Gastrocnemius medialis (tissue), 4 donors: ENCODE data around the gene FMN2. TPM values are rescaled to one million over a fixed set of nuclear protein-coding genes. Genes with fewer than 3 reads are reported as not detected.
"Not testable (repeated sequence)": the region's sequence is repeated elsewhere in the genome, so short reads cannot be mapped to it uniquely, and the experiment has no call there.

Source experiments
- ATAC-seq, 2 donors: fragments of 150-250 bp; one replicate each; pipeline ENCODE4 v1.9.1; 2016
- DNase-seq, 2 donors: peaks; one replicate each; pipeline ENCODE4 v3.0.0-alpha.2; 2019
- H3K27ac ChIP-seq, 4 donors: fragments of 200-600 bp; sonication (generic); 1 replicate in 1 of 4; 2 replicates in 3 of 4; pipeline ENCODE4 v1.5.1; 2016 to 2018; ENCODE audit warnings: mild to moderate bottlenecking in 2 of 4, moderate library complexity in 1 of 4
- H3K27me3 ChIP-seq, 3 donors: fragments of 200-600 bp; sonication (generic) in 2 of 3; 1 replicate in 1 of 3; 2 replicates in 2 of 3; pipeline versions ENCODE4 v1.5.1 to v1.6.0; 2016 to 2019; ENCODE audit warnings: mild to moderate bottlenecking in 1 of 3, moderate library complexity in 1 of 3
- H3K36me3 ChIP-seq, 2 donors: fragments of 200-600 bp; sonication (generic) in 1 of 2; one replicate each; pipeline ENCODE4 v1.5.1; 2017 to 2018
- H3K4me1 ChIP-seq, 2 donors: fragments of 200-600 bp; sonication (generic) in 1 of 2; one replicate each; pipeline ENCODE4 v1.5.1; 2016 to 2017; ENCODE audit warnings: mild to moderate bottlenecking in 2 of 2
- H3K4me3 ChIP-seq, 4 donors: fragments of 200-600 bp; sonication (generic) in 3 of 4; 1 replicate in 1 of 4; 2 replicates in 3 of 4; pipeline ENCODE4 v1.5.1; 2016 to 2019; ENCODE audit warnings: mild to moderate bottlenecking in 2 of 4
- H3K9me3 ChIP-seq, 3 donors: fragments of 200-600 bp; sonication (generic) in 2 of 3; 1 replicate in 1 of 3; 2 replicates in 2 of 3; pipeline ENCODE4 v1.5.1; 2016 to 2019
- POLR2A ChIP-seq, 2 donors: fragments of 450-650 bp; IDR thresholded peaks; one replicate each; pipeline ENCODE4 v1.6.1; 2017; ENCODE audit warnings: antibody characterized with exemption in 2 of 2, mild to moderate bottlenecking in 2 of 2, moderate library complexity in 2 of 2
- in situ Hi-C, 4 donors: fragments of 200-750 bp; cut with MboI; loops; one replicate each; pipeline versions ENCODE4 v1.15.0 to v1.8.0; 2017; ENCODE audit warnings: low sequenced_read_pairs in 4 of 4
- intact Hi-C: fragments of 100-400 bp; cut with DNase I; formaldehyde crosslinking; loops from one replicate; pipeline ENCODE4 v1.15.1; 2023; ENCODE audit warnings: low total_unique reads
- total RNA-seq, 4 donors: library from RNA; depleted of rRNA; stranded (reverse); fragments of >200 nt; gene quantifications; one replicate each; pipeline versions ENCODE4 v1.1.0 to v1.2.3, GENCODE V29; 2016
- TF ChIP-seq, protein P1 (sequence below), 5 experiments: fragments of 450-650 bp in 3 of 5; fragments of 200-600 bp in 2 of 5; sonication (generic) in 2 of 5; IDR thresholded peaks in 4 of 5; conservative IDR thresholded peaks in 1 of 5; 1 replicate in 4 of 5; 2 replicates in 1 of 5; pipeline ENCODE4 v1.5.1; 2016 to 2019; ENCODE audit warnings: antibody characterized with exemption in 5 of 5, mild to moderate bottlenecking in 3 of 5, moderate library complexity in 3 of 5

The FMN2 gene
- total RNA-seq, 4 donors from 2014 or later: 0.51 TPM; not detected in 3

DNA sequence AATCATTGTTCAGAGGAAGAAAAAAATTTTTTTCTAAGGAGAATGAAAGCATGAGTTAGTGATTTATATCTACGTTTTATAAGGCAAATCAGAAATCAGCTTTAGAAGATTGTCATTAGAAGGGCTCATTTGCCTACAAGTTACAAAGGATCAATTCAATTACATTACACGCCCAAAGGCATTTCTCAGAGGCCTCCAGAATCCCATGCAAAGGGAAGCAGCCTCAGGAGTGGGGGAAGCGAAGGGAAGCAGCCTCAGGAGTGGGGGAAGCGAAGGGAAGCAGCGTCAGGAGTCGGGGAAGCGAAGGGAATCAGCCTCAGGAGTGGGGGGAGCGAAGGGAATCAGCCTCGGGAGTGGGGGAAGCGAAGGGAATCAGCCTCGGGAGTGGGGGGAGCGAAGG lies 314.1 kb downstream of the FMN2 start:
- DNase-seq: no peak
- no peak overlapping the region for H3K4me3 ChIP-seq
- H3K27ac ChIP-seq: no peak overlapping the region
- no peaks in the 10 kb centered on the region for H3K36me3 ChIP-seq
- ATAC-seq: no peak
- H3K27me3 ChIP-seq: no peaks in the 10 kb centered on the region
- TF ChIP-seq POLR2A (IDR thresholded peaks at IDR 0.05): no peak
- TF ChIP-seq, protein P1, sequence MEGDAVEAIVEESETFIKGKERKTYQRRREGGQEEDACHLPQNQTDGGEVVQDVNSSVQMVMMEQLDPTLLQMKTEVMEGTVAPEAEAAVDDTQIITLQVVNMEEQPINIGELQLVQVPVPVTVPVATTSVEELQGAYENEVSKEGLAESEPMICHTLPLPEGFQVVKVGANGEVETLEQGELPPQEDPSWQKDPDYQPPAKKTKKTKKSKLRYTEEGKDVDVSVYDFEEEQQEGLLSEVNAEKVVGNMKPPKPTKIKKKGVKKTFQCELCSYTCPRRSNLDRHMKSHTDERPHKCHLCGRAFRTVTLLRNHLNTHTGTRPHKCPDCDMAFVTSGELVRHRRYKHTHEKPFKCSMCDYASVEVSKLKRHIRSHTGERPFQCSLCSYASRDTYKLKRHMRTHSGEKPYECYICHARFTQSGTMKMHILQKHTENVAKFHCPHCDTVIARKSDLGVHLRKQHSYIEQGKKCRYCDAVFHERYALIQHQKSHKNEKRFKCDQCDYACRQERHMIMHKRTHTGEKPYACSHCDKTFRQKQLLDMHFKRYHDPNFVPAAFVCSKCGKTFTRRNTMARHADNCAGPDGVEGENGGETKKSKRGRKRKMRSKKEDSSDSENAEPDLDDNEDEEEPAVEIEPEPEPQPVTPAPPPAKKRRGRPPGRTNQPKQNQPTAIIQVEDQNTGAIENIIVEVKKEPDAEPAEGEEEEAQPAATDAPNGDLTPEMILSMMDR (IDR thresholded peaks at IDR 0.05 in 4 of 5, conservative IDR thresholded peaks at IDR 0.05 in 1 of 5): no peak
- in situ Hi-C loops (no loop called here), intact Hi-C loops (no loop called here)
- no peaks in the 10 kb centered on the region for H3K9me3 ChIP-seq
- no peaks in the 10 kb centered on the region for H3K4me1 ChIP-seq

DNA sequence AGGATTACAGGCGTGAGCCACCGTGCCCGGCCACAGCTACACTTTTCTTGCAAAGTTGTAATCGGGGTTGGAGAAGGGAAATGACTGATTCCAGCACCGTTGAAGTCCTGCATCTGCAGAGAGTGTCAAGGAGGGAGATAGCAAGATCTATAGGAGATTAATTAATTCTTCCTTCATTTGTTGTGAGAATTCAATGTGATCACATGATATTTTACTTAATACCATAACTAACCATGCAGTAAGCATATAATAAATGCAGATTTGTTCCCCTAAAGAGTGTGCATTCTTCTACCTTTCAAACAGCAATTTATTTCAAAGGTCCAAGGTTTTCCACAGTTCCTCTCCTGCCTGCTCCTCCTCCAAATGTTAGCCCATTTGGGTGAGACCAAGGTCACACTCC lies 315.7 kb downstream of the FMN2 start:
- TF ChIP-seq POLR2A (IDR thresholded peaks at IDR 0.05): no peak
- TF ChIP-seq, protein P1 (IDR thresholded peaks at IDR 0.05 in 4 of 5, conservative IDR thresholded peaks at IDR 0.05 in 1 of 5): no peak
- no peaks in the 10 kb centered on the region for H3K9me3 ChIP-seq
- no peaks in the 10 kb centered on the region for H3K36me3 ChIP-seq
- intact Hi-C loops: no loop called here
- no peaks in the 10 kb centered on the region for H3K27me3 ChIP-seq
- in situ Hi-C loops: no loop called here
- DNase-seq: no peak
- H3K4me1 ChIP-seq: no peaks in the 10 kb centered on the region
- ATAC-seq: no peak
- no peak overlapping the region for H3K27ac ChIP-seq
- H3K4me3 ChIP-seq: no peak overlapping the region

DNA sequence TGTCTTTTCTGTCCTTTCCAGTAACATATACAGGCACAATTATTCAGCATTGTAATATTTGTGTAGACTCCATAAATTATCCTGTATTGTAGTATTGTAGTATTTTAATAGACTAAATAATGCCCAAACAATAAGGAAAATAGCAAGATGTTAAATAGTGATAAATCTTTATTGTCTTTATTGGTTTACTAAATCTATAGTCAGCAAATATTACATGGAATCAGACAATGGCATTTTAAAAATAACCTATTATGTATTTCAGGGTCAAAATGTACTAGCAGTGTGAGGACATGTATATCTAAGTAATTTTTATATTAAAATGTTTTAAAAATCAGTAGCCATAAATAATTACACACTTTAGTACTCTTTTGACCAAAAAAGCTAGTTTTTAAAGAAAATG lies 317.9 kb downstream of the FMN2 start:
- H3K9me3 ChIP-seq: no peaks in the 10 kb centered on the region
- no peaks in the 10 kb centered on the region for H3K27me3 ChIP-seq
- no peaks in the 10 kb centered on the region for H3K36me3 ChIP-seq
- H3K4me1 ChIP-seq: no peaks in the 10 kb centered on the region
- no peak overlapping the region for H3K4me3 ChIP-seq
- intact Hi-C loops: no loop called here
- no peak for DNase-seq
- H3K27ac ChIP-seq: no peak overlapping the region
- ATAC-seq: no peak
- TF ChIP-seq POLR2A (IDR thresholded peaks at IDR 0.05): no peak
- TF ChIP-seq, protein P1 (IDR thresholded peaks at IDR 0.05 in 4 of 5, conservative IDR thresholded peaks at IDR 0.05 in 1 of 5): no peak
- in situ Hi-C loops: no loop called here

GRCh38 chr1:240413732-240414131 lies 322.0 kb downstream of the FMN2 start:
- no peaks in the 10 kb centered on the region for H3K36me3 ChIP-seq
- no peak for DNase-seq
- H3K27ac ChIP-seq: no peak overlapping the region
- TF ChIP-seq, protein P1 (IDR thresholded peaks at IDR 0.05 in 4 of 5, conservative IDR thresholded peaks at IDR 0.05 in 1 of 5): no peak
- TF ChIP-seq POLR2A (IDR thresholded peaks at IDR 0.05): no peak
- in situ Hi-C loops: no loop called here
- no peaks in the 10 kb centered on the region for H3K9me3 ChIP-seq
- no peaks in the 10 kb centered on the region for H3K27me3 ChIP-seq
- no peaks in the 10 kb centered on the region for H3K4me1 ChIP-seq
- intact Hi-C loops: no loop called here
- ATAC-seq: no peak
- no peak overlapping the region for H3K4me3 ChIP-seq

- Histone ChIP-seq H3K4me1 (no peaks in the 10 kb centered on the region), H3K27ac (no peak overlapping the region), H3K36me3 (no peaks in the 10 kb centered on the region), H3K4me3 (no peak overlapping the region), H3K9me3 (no peaks in the 10 kb centered on the region), H3K27me3 (no peaks in the 10 kb centered on the region)
- TF ChIP-seq, protein P1 (IDR thresholded peaks at IDR 0.05 in 4 of 5, conservative IDR thresholded peaks at IDR 0.05 in 1 of 5): no peak
- no peak for TF ChIP-seq POLR2A (IDR thresholded peaks at IDR 0.05)
- ATAC-seq (no peak), DNase-seq (no peak)
- intact Hi-C loops: no loop called here
- in situ Hi-C loops: no loop called here
Observed at GRCh38 chr1:240414237-240414636, 322.6 kb downstream of the FMN2 start.

- in situ Hi-C loops, ATAC-seq, H3K36me3 ChIP-seq, H3K9me3 ChIP-seq, H3K4me3 ChIP-seq, intact Hi-C loops, DNase-seq, H3K27me3 ChIP-seq, H3K27ac ChIP-seq, H3K4me1 ChIP-seq: not testable (repeated sequence)
Observed at GRCh38 chr1:240415011-240415410, 323.3 kb downstream of the FMN2 start.
